GM23248 (cell line): ENCODE measurements around the gene AMOTL1.

Experiments
- EZH2 ChIP-seq: fragments of 200-600 bp; sonication (generic); IDR thresholded peaks from 2 replicates; pipeline ENCODE4 v1.6.1; 2018; ENCODE audit warnings: antibody characterized with exemption, mild to moderate bottlenecking; ENCODE audit not compliant: insufficient read depth, poor library complexity, severe bottlenecking
- EZH2phosphoT487 ChIP-seq: fragments of 200-600 bp; sonication (generic); IDR thresholded peaks from 2 replicates; pipeline ENCODE4 v1.6.1; 2018; ENCODE audit warnings: antibody characterized with exemption, moderate library complexity, mild to moderate bottlenecking, low read depth; ENCODE audit not compliant: insufficient read depth

GRCh38 chr11:94751218-94751609 is 16.9 kb upstream of the AMOTL1 start:
- TF ChIP-seq EZH2phosphoT487 (no peak), EZH2 (no peak)
